DND-41 (cell line): ENCODE measurements around the gene EDC3.
"Not testable (repeated sequence)": the region's sequence is repeated elsewhere in the genome, so short reads cannot be mapped to it uniquely, and the experiment has no call there.

Source experiments
- ATAC-seq: fragments of 200-7000 bp; cut with Tn5 transposase; 3 replicates; pipeline ENCODE4 v1.9.1; 2021; ENCODE audit warnings: low read depth; ENCODE audit not compliant: insufficient read depth
- DNase-seq: peaks from one replicate; pipeline ENCODE4 v3.0.0-alpha.2; 2020
- H2AFZ ChIP-seq: 2 replicates; pipeline ENCODE4 v1.6.0; 2012; ENCODE audit warnings: low read depth, low read length
- H3K27ac ChIP-seq: 2 replicates; pipeline ENCODE4 v1.5.1; 2012; ENCODE audit warnings: low read length, inconsistent platforms
- H3K27me3 ChIP-seq: fragments of 200-600 bp; sonication (generic); 2 replicates; pipeline ENCODE4 v1.6.0; 2012; ENCODE audit warnings: low read length, mild to moderate bottlenecking, inconsistent platforms; ENCODE audit not compliant: insufficient read depth, poor library complexity
- H3K36me3 ChIP-seq: 2 replicates; pipeline ENCODE4 v1.5.1; 2012; ENCODE audit warnings: low read length, inconsistent platforms; ENCODE audit not compliant: insufficient read depth
- H3K4me1 ChIP-seq: 2 replicates; pipeline ENCODE4 v1.5.1; 2012; ENCODE audit warnings: mild to moderate bottlenecking, low read length; ENCODE audit not compliant: insufficient read depth
- H3K4me2 ChIP-seq: 2 replicates; pipeline ENCODE4 v1.6.0; 2012; ENCODE audit warnings: mild to moderate bottlenecking, moderate library complexity, low read length, inconsistent platforms; ENCODE audit not compliant: insufficient read depth
- H3K4me3 ChIP-seq, 2 experiments: fragments of 200-600 bp in 1 of 2; shearing (Covaris generic) in 1 of 2; 2 replicates each; pipeline ENCODE4 v1.5.1; 2012 to 2016; ENCODE audit warnings: inconsistent platforms in 2 of 2, low read length in 2 of 2, mild to moderate bottlenecking in 2 of 2, low read depth in 1 of 2, moderate library complexity in 1 of 2
- H3K79me2 ChIP-seq: 2 replicates; pipeline ENCODE4 v1.6.0; 2012; ENCODE audit warnings: low read length, inconsistent platforms; ENCODE audit not compliant: insufficient read depth
- H3K9ac ChIP-seq: 2 replicates; pipeline ENCODE4 v1.6.0; 2012; ENCODE audit warnings: low read depth, mild to moderate bottlenecking, inconsistent platforms, low read length, moderate library complexity
- H3K9me3 ChIP-seq: 2 replicates; pipeline ENCODE4 v1.5.1; 2012; ENCODE audit warnings: low read length, moderate library complexity, mild to moderate bottlenecking, inconsistent platforms; ENCODE audit not compliant: insufficient read depth, severe bottlenecking
- H4K20me1 ChIP-seq: 2 replicates; pipeline ENCODE4 v1.6.0; 2012; ENCODE audit warnings: low read length; ENCODE audit not compliant: insufficient read depth
- EZH2 ChIP-seq: IDR thresholded peaks from 3 replicates; pipeline ENCODE4 v1.6.1; 2012; ENCODE audit warnings: borderline replicate concordance, low read depth, mild to moderate bottlenecking, moderate library complexity, low read length, inconsistent platforms; ENCODE audit not compliant: severe bottlenecking
- TF ChIP-seq, protein P1 (sequence below): IDR thresholded peaks from 2 replicates; pipeline ENCODE4 v1.5.1; 2012; ENCODE audit warnings: borderline replicate concordance, low read length, moderate library complexity, mild to moderate bottlenecking; ENCODE audit not compliant: poor library complexity, severe bottlenecking; ENCODE audit errors: extremely low read depth

EDC3 gene

DNA sequence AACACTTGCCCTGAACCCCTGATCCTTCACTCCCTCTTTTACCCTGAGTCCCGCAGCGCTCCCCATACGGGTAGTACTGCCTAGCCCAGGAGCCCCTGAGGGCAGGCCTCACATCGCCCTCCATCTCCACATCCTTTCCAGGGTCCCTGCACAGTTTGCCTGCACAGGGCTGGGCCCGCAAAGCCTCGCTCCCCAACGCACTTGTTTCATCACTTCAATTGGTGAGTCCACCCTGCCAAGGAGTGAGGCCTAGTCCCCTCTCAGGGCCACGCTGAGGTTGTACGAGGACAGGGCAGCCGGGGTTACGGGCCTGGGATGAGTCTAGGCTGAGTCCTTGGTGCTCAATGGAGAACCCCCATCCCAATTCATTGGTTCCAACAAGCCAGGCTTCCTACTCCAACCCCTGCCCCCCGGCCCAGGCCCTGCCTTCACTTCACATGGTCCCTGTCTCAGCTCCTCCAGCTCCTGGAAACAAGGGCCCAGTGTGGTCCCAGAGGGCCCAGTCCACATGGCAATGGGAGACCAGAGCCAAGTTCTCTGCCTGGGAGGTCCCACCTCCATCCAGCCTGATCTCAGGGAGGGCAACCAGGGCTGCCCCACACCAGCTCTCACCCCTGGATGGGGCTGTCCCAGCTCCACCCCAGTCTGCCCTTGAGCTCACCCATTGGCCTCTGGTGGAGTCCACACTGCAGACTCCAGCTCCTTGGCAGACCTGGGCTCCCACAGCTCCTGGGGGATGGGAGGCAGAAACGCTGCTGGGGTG is 92.6 kb downstream of the EDC3 start:
- no peak overlapping the region for H3K9ac ChIP-seq
- TF ChIP-seq EZH2: no peak
- TF ChIP-seq, protein P1, sequence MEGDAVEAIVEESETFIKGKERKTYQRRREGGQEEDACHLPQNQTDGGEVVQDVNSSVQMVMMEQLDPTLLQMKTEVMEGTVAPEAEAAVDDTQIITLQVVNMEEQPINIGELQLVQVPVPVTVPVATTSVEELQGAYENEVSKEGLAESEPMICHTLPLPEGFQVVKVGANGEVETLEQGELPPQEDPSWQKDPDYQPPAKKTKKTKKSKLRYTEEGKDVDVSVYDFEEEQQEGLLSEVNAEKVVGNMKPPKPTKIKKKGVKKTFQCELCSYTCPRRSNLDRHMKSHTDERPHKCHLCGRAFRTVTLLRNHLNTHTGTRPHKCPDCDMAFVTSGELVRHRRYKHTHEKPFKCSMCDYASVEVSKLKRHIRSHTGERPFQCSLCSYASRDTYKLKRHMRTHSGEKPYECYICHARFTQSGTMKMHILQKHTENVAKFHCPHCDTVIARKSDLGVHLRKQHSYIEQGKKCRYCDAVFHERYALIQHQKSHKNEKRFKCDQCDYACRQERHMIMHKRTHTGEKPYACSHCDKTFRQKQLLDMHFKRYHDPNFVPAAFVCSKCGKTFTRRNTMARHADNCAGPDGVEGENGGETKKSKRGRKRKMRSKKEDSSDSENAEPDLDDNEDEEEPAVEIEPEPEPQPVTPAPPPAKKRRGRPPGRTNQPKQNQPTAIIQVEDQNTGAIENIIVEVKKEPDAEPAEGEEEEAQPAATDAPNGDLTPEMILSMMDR: no peak
- ATAC-seq (no peak), DNase-seq (no peak)
- no peaks in the 10 kb centered on the region; the same call in 1 of the 2 replicates for H4K20me1 ChIP-seq
- no peak overlapping the region for H3K27ac ChIP-seq
- no peak overlapping the region for H2AFZ ChIP-seq
- no peaks in the 10 kb centered on the region for H3K27me3 ChIP-seq
- peaks cover 12% of the 10 kb centered on the region for H3K4me1 ChIP-seq
- H3K79me2 ChIP-seq: 0 out of 2 replicates have a peak, but pooled peaks cover 4% of the 10 kb centered on the region
- H3K9me3 ChIP-seq: no peaks in the 10 kb centered on the region
- H3K4me2 ChIP-seq: no peak overlapping the region
- no peaks in the 10 kb centered on the region for H3K36me3 ChIP-seq
- no peak overlapping the region for H3K4me3 ChIP-seq

DNA sequence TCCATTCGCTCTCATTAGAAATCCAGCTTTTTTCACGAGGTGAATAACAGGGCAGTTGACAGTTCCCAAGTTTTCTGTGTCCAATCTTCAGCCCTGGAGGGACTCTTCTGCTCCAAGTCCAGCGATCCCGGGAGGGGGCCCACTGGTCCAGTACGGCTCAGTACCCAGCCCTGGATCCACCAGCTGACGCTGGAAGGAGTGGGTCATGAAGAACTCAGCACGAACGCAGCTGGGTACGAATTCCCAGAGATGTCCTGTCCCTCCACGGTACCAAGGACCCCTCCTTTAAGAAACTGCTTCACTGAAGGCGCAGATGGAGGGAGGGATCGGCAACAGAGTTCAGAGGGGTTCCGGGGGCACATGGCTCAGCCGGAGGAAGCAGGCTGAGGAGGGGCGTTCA is 96.7 kb downstream of the EDC3 start:
- ATAC-seq (no peak), DNase-seq (no peak)
- Histone ChIP-seq H3K9me3 (no peaks in the 10 kb centered on the region), H3K9ac (peak overlapping the region; percentile 74), H2AFZ (no peak overlapping the region), H3K4me2 (peak overlapping the region; percentile 80), H3K4me1 (peaks cover 18% of the 10 kb centered on the region), H3K27me3 (no peaks in the 10 kb centered on the region), H3K36me3 (no peaks in the 10 kb centered on the region), H3K79me2 (0 out of 2 replicates have a peak, but pooled peaks cover 4% of the 10 kb centered on the region), H3K27ac (no peak overlapping the region), H3K4me3 (peak overlapping the region; percentile 26 to 82; a peak in 3 of 4 replicates), H4K20me1 (no peaks in the 10 kb centered on the region)
- no peak for TF ChIP-seq EZH2
- TF ChIP-seq, protein P1: no peak

DNA sequence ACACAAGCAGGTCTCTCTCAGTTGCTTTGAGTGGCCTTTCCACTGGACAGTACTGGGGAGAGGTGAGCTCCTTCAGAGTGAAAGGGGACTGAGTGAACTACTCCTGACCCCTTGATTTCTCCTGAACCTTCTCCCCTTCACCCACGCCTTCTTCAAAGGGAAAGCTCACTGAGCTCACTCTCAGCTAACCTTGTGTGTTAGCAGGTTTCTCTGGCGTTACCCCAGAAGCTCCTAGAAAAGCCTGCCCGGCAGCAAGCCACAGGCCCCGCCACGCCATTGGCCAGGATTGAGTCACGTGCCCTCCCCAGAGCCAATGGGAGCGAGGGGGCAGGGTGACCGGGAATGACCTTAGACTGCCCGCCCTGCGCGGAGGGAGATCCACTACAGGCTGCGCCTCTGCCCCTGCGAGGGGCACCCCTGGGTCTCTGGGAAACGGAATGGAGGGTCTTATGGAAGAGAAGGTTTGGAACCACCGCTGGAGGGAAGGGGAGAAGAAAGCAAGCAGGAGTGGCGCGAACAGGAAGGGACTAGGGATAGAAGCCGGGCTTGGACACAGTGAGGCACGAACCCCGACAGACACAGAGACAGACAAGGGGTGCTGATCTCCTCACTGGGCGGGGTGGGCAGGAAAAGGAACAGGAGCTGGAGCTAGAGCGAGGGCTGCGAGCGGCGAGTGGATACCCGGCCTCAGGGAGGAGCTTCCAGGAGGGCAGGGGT is 97.5 kb downstream of the EDC3 start:
- DNase-seq: peak; percentile 86
- Histone ChIP-seq H3K79me2 (0 out of 2 replicates have a peak, but pooled peaks cover 4% of the 10 kb centered on the region), H3K27me3 (no peaks in the 10 kb centered on the region), H3K4me2 (peak overlapping the region; percentile 80), H3K9ac (peak overlapping the region; percentile 74), H3K27ac (peak overlapping the region; percentile 88), H4K20me1 (no peaks in the 10 kb centered on the region), H3K9me3 (no peaks in the 10 kb centered on the region), H2AFZ (peak overlapping the region; percentile 95), H3K36me3 (peaks cover 2% of the 10 kb centered on the region; the same call in 1 of the 2 replicates), H3K4me1 (peaks cover 18% of the 10 kb centered on the region), H3K4me3 (peak overlapping the region; percentile 26 to 82; a peak in 3 of 4 replicates)
- ATAC-seq: peak; percentile 97
- TF ChIP-seq EZH2: no peak
- TF ChIP-seq, protein P1: no peak

DNA sequence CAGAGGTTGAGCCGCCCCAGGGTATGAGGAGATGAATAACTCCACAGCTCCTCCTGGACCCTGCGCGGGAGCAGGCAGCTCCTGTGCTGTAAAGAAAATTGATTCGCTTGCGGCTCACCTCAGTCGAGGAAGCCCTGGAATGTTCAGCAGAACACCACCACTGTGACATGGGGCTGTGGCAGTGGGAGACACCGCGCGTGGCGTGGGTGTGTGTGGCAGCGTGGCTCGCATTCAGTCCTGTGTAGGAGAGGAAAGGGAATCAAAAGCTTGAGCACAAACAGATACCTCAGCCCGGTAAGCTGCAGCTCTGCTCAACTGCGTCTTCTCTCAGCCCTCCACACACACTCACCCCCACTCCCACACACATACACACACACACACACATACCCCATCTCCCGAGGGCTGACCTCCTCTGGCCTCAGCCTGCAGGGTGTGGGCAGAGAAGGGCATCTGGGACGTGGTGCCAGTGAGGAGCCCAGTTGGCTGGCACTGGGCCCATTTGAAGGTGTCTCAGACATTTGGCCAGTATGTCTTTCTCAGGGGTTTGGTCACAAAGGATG is 98.6 kb downstream of the EDC3 start:
- not testable (repeated sequence) for H3K9me3 ChIP-seq, H3K27me3 ChIP-seq, H2AFZ ChIP-seq, H3K9ac ChIP-seq, ATAC-seq, H3K4me3 ChIP-seq, H3K27ac ChIP-seq, H3K79me2 ChIP-seq, H4K20me1 ChIP-seq, DNase-seq, H3K4me2 ChIP-seq
- Histone ChIP-seq H3K36me3 (peaks cover 12% of the 10 kb centered on the region; the same call in 1 of the 2 replicates), H3K4me1 (peaks cover 18% of the 10 kb centered on the region)

DNA sequence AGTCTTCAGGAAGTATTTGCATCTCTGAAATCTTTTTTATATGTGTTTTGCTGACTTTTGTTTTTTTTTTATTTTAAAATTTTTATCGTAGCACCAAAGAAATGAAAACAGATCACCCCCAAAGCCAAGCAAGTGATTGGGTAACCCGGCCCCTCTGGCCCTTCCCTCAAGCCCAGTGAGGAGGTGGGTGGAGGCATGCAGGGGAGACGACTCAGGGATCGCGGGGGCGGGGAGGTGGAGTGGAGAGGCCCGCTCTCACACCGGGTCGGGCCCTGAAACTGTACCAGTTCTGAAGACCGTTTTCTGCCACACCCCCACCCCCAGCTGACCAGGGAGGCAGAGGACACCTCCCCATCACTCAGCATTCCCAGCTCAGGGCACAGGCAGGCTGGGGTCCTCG is 99.1 kb downstream of the EDC3 start:
- H3K27me3 ChIP-seq, H3K79me2 ChIP-seq, H3K9ac ChIP-seq, H4K20me1 ChIP-seq, ATAC-seq, H3K27ac ChIP-seq, H3K4me2 ChIP-seq, H3K4me3 ChIP-seq, H2AFZ ChIP-seq, DNase-seq, H3K9me3 ChIP-seq: not testable (repeated sequence)
- Histone ChIP-seq H3K36me3 (peaks cover 16% of the 10 kb centered on the region; the same call in 1 of the 2 replicates), H3K4me1 (peaks cover 18% of the 10 kb centered on the region)
